Measurements from ENCODE around the gene DSCAM.

DSCAM gene

GRCh38 chr21:40546647-40547046 is 300.3 kb downstream of the DSCAM start:
- TF ChIP-seq CTCF (IDR thresholded peaks at IDR 0.05; ENCODE audit: low read depth, low read length): no peak
- H3K4me3 ChIP-seq (replicated peaks in 1 of 2; ENCODE audit: low read depth in 2 of 2, low read length in 2 of 2): no peak overlapping the region
- DNase-seq (ENCODE audit: low read depth in 2 of 2): no peak

- DNase-seq (ENCODE audit: low read depth in 2 of 2): no peak
- H3K4me3 ChIP-seq (replicated peaks in 1 of 2; ENCODE audit: low read depth in 2 of 2, low read length in 2 of 2): no peak overlapping the region
- no peak for TF ChIP-seq CTCF (IDR thresholded peaks at IDR 0.05; ENCODE audit: low read depth, low read length)
Measured at GRCh38 chr21:40540216-40540615, 306.7 kb downstream of the DSCAM start.

- no peak for TF ChIP-seq CTCF (IDR thresholded peaks at IDR 0.05; ENCODE audit: low read depth, low read length)
- DNase-seq (ENCODE audit: low read depth in 2 of 2): no peak
- no peak overlapping the region for H3K4me3 ChIP-seq (replicated peaks in 1 of 2; ENCODE audit: low read depth in 2 of 2, low read length in 2 of 2)
Measured at GRCh38 chr21:40534886-40535285, 312.1 kb downstream of the DSCAM start.

- TF ChIP-seq CTCF (IDR thresholded peaks at IDR 0.05; ENCODE audit: low read depth, low read length): no peak
- H3K4me3 ChIP-seq (replicated peaks in 1 of 2; ENCODE audit: low read depth in 2 of 2, low read length in 2 of 2): no peak overlapping the region
- DNase-seq (ENCODE audit: low read depth in 2 of 2): no peak
Measured at GRCh38 chr21:40531431-40532110, 315.4 kb downstream of the DSCAM start.

- TF ChIP-seq CTCF (IDR thresholded peaks at IDR 0.05; ENCODE audit: low read depth, low read length): no peak
- DNase-seq (ENCODE audit: low read depth in 2 of 2): no peak
- no peak overlapping the region for H3K4me3 ChIP-seq (replicated peaks in 1 of 2; ENCODE audit: low read depth in 2 of 2, low read length in 2 of 2)
Measured at GRCh38 chr21:40531016-40531415, 315.9 kb downstream of the DSCAM start.

GRCh38 chr21:40517646-40518045 is 329.3 kb downstream of the DSCAM start:
- no peak for TF ChIP-seq CTCF (IDR thresholded peaks at IDR 0.05; ENCODE audit: low read depth, low read length)
- DNase-seq (ENCODE audit: low read depth in 2 of 2): no peak

GRCh38 chr21:40516335-40516734 is 330.6 kb downstream of the DSCAM start:
- TF ChIP-seq CTCF (IDR thresholded peaks at IDR 0.05; ENCODE audit: low read depth, low read length): no peak
- H3K4me3 ChIP-seq (replicated peaks in 1 of 2; ENCODE audit: low read depth in 2 of 2, low read length in 2 of 2): no peak overlapping the region
- no peak for DNase-seq (ENCODE audit: low read depth in 2 of 2)

More at GRCh38 chr21:40517646-40518045, 329.3 kb downstream of the DSCAM start:
- no peak overlapping the region for H3K4me3 ChIP-seq (replicated peaks in 1 of 2; ENCODE audit: low read depth in 2 of 2, low read length in 2 of 2)
